HG02938 (cell line): ENCODE data around the gene C2orf68.
"Not testable (repeated sequence)": the region's sequence is repeated elsewhere in the genome, so short reads cannot be mapped to it uniquely, and the experiment has no call there.

Experiments
- ATAC-seq: cut with Tn5 transposase; IDR thresholded peaks from one replicate; pipeline ENCODE4 v1.9.1; 2021; ENCODE audit warnings: mild to moderate bottlenecking, moderate library complexity; ENCODE audit not compliant: unreplicated experiment

The C2orf68 gene

GRCh38 chr2:85600951-85601770 lies 10.7 kb downstream of the C2orf68 start:
- no peak for ATAC-seq

GRCh38 chr2:85600235-85600575 lies 11.7 kb downstream of the C2orf68 start:
- ATAC-seq, result no peak

- no peak for ATAC-seq
Measured at GRCh38 chr2:85599468-85600234, 12.2 kb downstream of the C2orf68 start.

- no peak for ATAC-seq
Measured at GRCh38 chr2:85598594-85599340, 13.1 kb downstream of the C2orf68 start.

- ATAC-seq, result no peak
Measured at GRCh38 chr2:85597241-85597640, 14.6 kb downstream of the C2orf68 start.

- no peak for ATAC-seq
Measured at GRCh38 chr2:85596486-85597143, 15.3 kb downstream of the C2orf68 start.

GRCh38 chr2:85596026-85596333 lies 15.9 kb downstream of the C2orf68 start:
- ATAC-seq, result no peak

- ATAC-seq, result peak; percentile 99
Measured at GRCh38 chr2:85595301-85596025, 16.4 kb downstream of the C2orf68 start, which contains the start of gene RNF181. Gene RNF181 (plus strand): TSS chr2:85595745. CDS start chr2:85595764, 19 bp downstream.

GRCh38 chr2:85594715-85595300 lies 17.1 kb downstream of the C2orf68 start:
- ATAC-seq, result no peak

GRCh38 chr2:85593023-85593422 lies 18.8 kb downstream of the C2orf68 start:
- no peak for ATAC-seq

GRCh38 chr2:85592299-85592698 lies 19.6 kb downstream of the C2orf68 start:
- ATAC-seq, result not testable (repeated sequence)

- ATAC-seq, result no peak
Measured at GRCh38 chr2:85591563-85591962, 20.3 kb downstream of the C2orf68 start.

- no peak for ATAC-seq
Measured at GRCh38 chr2:85590950-85591349, 20.9 kb downstream of the C2orf68 start.

- ATAC-seq, result no peak
Measured at GRCh38 chr2:85589982-85590791, 21.7 kb downstream of the C2orf68 start.

GRCh38 chr2:85589181-85589580 lies 22.7 kb downstream of the C2orf68 start:
- no peak for ATAC-seq

- ATAC-seq, result no peak
Measured at GRCh38 chr2:85588645-85589044, 23.2 kb downstream of the C2orf68 start.

GRCh38 chr2:85588236-85588635 lies 23.6 kb downstream of the C2orf68 start:
- ATAC-seq, result no peak

GRCh38 chr2:85585781-85586105 lies 26.1 kb downstream of the C2orf68 start:
- ATAC-seq, result no peak
